Heart right ventricle (tissue), 16 donors: Measurements from ENCODE around the gene UNC5C. TPM values are rescaled to one million over a fixed set of nuclear protein-coding genes. Genes with fewer than 3 reads are reported as not detected.

Experiments used
- ATAC-seq, 8 donors: fragments of 200-7000 bp; cut with Tn5 transposase; one replicate each; pipeline ENCODE4 v1.9.1; 2020; ENCODE audit warnings: mild to moderate bottlenecking in 8 of 8, moderate library complexity in 8 of 8, moderate number of reproducible peaks in 1 of 8
- DNase-seq, 2 donors: peaks; one replicate each; pipeline ENCODE4 v3.0.0-alpha.2; 2020
- H3K27ac ChIP-seq, 10 donors: fragments of 200-600 bp; sonication (generic) in 2 of 10; one replicate each; pipeline versions ENCODE4 v1.5.0 to v1.8.0; 2020 to 2022; ENCODE audit warnings: mild to moderate bottlenecking in 3 of 10
- H3K27me3 ChIP-seq, 7 donors: fragments of 200-600 bp; one replicate each; pipeline ENCODE4 v1.8.0; 2021 to 2022; ENCODE audit warnings: mild to moderate bottlenecking in 2 of 7
- H3K36me3 ChIP-seq, 9 donors: fragments of 200-600 bp; sonication (generic) in 1 of 9; one replicate each; pipeline versions ENCODE4 v1.5.0 to v1.8.0; 2020 to 2022; ENCODE audit warnings: mild to moderate bottlenecking in 2 of 9
- H3K4me1 ChIP-seq, 9 donors: fragments of 200-600 bp; sonication (generic) in 1 of 9; one replicate each; pipeline versions ENCODE4 v1.5.0 to v1.8.0; 2020 to 2022; ENCODE audit warnings: mild to moderate bottlenecking in 4 of 9
- H3K4me3 ChIP-seq, 10 donors: fragments of 200-600 bp; sonication (generic) in 2 of 10; one replicate each; pipeline versions ENCODE4 v1.5.0 to v1.8.0; 2020 to 2022; ENCODE audit warnings: mild to moderate bottlenecking in 7 of 10, moderate library complexity in 2 of 10
- H3K9me3 ChIP-seq, 11 donors: fragments of 200-600 bp in 10 of 11; sonication (generic) in 2 of 11; one replicate each; pipeline versions ENCODE4 v1.5.0 to v1.8.0; 2013 to 2022; ENCODE audit warnings: mild to moderate bottlenecking in 2 of 11, control low read depth in 1 of 11, moderate library complexity in 1 of 11
- CTCF ChIP-seq, 9 donors: fragments of 200-600 bp; sonication (generic) in 2 of 9; IDR thresholded peaks; one replicate each; pipeline versions ENCODE4 v1.5.0 to v1.8.0; 2021 to 2022; ENCODE audit warnings: antibody characterized with exemption in 9 of 9, mild to moderate bottlenecking in 5 of 9, moderate library complexity in 1 of 9
- WGBS, 2 donors: extraction: QIAGEN DNeasy Blood & Tissue Kit; methylation state at CpG; one replicate each; pipeline ENCODE4 v1.1.7; 2013; ENCODE audit warnings: inconsistent platforms in 1 of 2; 5-methylcytosine and 5-hydroxymethylcytosine counted together
- intact Hi-C, 10 donors: fragments of 100-400 bp; cut with DNase I; formaldehyde crosslinking; loops; one replicate each; pipeline versions ENCODE4 v1.11.1 to v1.14.2; 2022
- polyA plus RNA-seq, 2 donors: library from polyadenylated mRNA; stranded (reverse); fragments of 200-250 nt; gene quantifications; one replicate each; pipeline ENCODE4 v1.2.3, GENCODE V29; 2013
- total RNA-seq, 10 donors: library from RNA; stranded (reverse); fragmentation: NEBNext Ultra II Directional in 3 of 10; extraction: Animal tissue kit (Norgen Biotek cat#: 25700) in 3 of 10; gene quantifications; one replicate each; pipeline versions ENCODE4 v1.2.1 to v1.2.4, GENCODE V29; 2021 to 2023
- donor health status: Arrhythmogenic right ventricular cardiomyopathy.
- donor health status: ischemic (EF 13 %, LVEDD 7.1; RV severe dilation, severe dysfunction).
- donor health status: healthy with polysubstance abuse.
- donor health status: DM: no; HTN: yes; CAD: no.
- donor health status: DM: no; HTN: no; CAD: no.
- donor health status: ischemic (EF 25% LVEDD 6.9; RV normal size, moderate dysfunction).
- donor health status: ischemic (EF 25% LVEDD 5.7; RV mildly dilated, moderate dysfunction).
- donor health status: healthy.
- donor health status: DM: yes; HTN: yes; CAD: no.
- donor health status: Ischemic cardiomyopathy.
- donor health status: ischemic (EF 35%, LVEDD 5.7; RV mildly dilated, moderate dysfunction).
- donor health status: nonischemic (EF 11% LVEDD 7.7; RV severe dilation, severe dysfunction).
- donor health status: DM: yes; HTN: yes; CAD: no.
- donor health status: PGD.
- donor health status: ischemic (EF 29% LVEDD 5.4; RV normal size, mild dysfunction).
- donor health status: nonischemic (EF 23%, LVEDD 6.1; RV moderate dilation, normal function).

UNC5C gene
- total and polyA plus RNA-seq, 12 donors: 0.44 to 3.2 (median 1.5) TPM

DNA sequence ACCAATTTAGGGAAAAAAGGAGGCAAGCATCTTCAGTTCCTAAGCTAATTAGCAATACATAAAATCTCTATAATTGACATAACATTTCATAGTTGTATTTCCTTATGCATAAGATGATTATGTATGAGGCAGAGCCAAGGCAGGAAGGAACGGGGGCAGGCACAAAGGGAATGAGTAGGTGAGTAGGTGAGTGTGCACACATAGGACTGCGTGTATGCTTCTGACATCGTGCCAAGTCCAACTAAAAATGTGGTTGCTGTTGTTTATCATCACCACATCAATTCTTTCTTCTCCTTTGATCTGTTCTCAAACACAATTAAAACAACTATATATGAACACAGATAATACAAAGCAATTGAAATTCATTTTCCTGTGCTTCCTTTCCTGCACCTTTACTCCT is 131.2 kb downstream of the UNC5C start:
- Histone ChIP-seq H3K4me1 (peaks cover 0 to 10% (median 0%) of the 10 kb centered on the region in 9 donors), H3K4me3 (no peak overlapping the region), H3K27ac (no peak overlapping the region), H3K36me3 (no peaks in the 10 kb centered on the region), H3K9me3 (no peaks in the 10 kb centered on the region), H3K27me3 (no peaks in the 10 kb centered on the region)
- 68 to 74% methylated on average over 3 of the region's 3 CpGs for WGBS, 2 donors
- TF ChIP-seq CTCF (IDR thresholded peaks at IDR 0.05): no peak
- no peak for DNase-seq
- intact Hi-C loops: no loop called here
- ATAC-seq: no peak

- H3K4me3 ChIP-seq: no peak overlapping the region
- WGBS, 2 donors: 56 to 57% methylated on average over 3 of the region's 3 CpGs
- TF ChIP-seq CTCF (IDR thresholded peaks at IDR 0.05): no peak
- peak overlapping the region in 2 of 10 donors; percentile 15 to 27 for H3K27ac ChIP-seq
- H3K36me3 ChIP-seq: no peaks in the 10 kb centered on the region
- DNase-seq: no peak
- H3K27me3 ChIP-seq: no peaks in the 10 kb centered on the region
- H3K9me3 ChIP-seq: no peaks in the 10 kb centered on the region
- peak in 2 of 8 donors; percentile 17 to 30 for ATAC-seq
- intact Hi-C loops: no loop called here
- peaks cover 0 to 14% (median 0%) of the 10 kb centered on the region in 9 donors for H3K4me1 ChIP-seq
Measured at GRCh38 chr4:95415346-95415771, 133.4 kb downstream of the UNC5C start.

- TF ChIP-seq CTCF (IDR thresholded peaks at IDR 0.05): no peak
- H3K27me3 ChIP-seq: no peaks in the 10 kb centered on the region
- H3K4me3 ChIP-seq: no peak overlapping the region
- ATAC-seq (no peak), DNase-seq (no peak)
- whole genome bisulfite sequencing, 2 donors: 54 to 55% methylated on average over 4 of the region's 4 CpGs
- no peak overlapping the region for H3K27ac ChIP-seq
- peaks cover 0 to 11% (median 0%) of the 10 kb centered on the region in 9 donors for H3K4me1 ChIP-seq
- H3K9me3 ChIP-seq: no peaks in the 10 kb centered on the region
- no peaks in the 10 kb centered on the region for H3K36me3 ChIP-seq
- intact Hi-C loops: no loop called here
Measured at GRCh38 chr4:95411371-95412088, 137.2 kb downstream of the UNC5C start.

GRCh38 chr4:95410387-95410977 is 138.3 kb downstream of the UNC5C start:
- H3K36me3 ChIP-seq: no peaks in the 10 kb centered on the region
- no peaks in the 10 kb centered on the region for H3K9me3 ChIP-seq
- no peak overlapping the region for H3K4me3 ChIP-seq
- DNase-seq (no peak), ATAC-seq (no peak)
- TF ChIP-seq CTCF (IDR thresholded peaks at IDR 0.05): no peak
- intact Hi-C loops: no loop called here
- no peaks in the 10 kb centered on the region for H3K27me3 ChIP-seq
- peaks cover 0 to 9% (median 0%) of the 10 kb centered on the region in 9 donors for H3K4me1 ChIP-seq
- WGBS, 2 donors: 82% methylated on average over 4 of the region's 4 CpGs
- H3K27ac ChIP-seq: no peak overlapping the region
